B cell (primary cell): ENCODE measurements around the gene OR1I1. TPM values are rescaled to one million over a fixed set of nuclear protein-coding genes. Genes with fewer than 3 reads are reported as not detected.

ENCODE experiments used
- ATAC-seq: fragments of 200-7000 bp; cut with Tn5 transposase; one replicate; pipeline ENCODE4 v1.10.0; 2021; ENCODE audit warnings: low read depth, mild to moderate bottlenecking, moderate number of reproducible peaks, moderate library complexity
- CTCF ChIA-PET: fragments of 350-600 bp; sonication (Branson Sonifier 250); formaldehyde crosslinking; loops from one replicate; lab custom pipeline; 2021; ENCODE audit warnings: antibody characterized with exemption, inconsistent platforms; lab: Charles Lee
- POLR2A ChIA-PET: fragments of 350-600 bp; sonication (Branson Sonifier 250); formaldehyde crosslinking; loops from one replicate; lab custom pipeline; 2021; ENCODE audit warnings: antibody characterized with exemption; lab: Charles Lee
- DNase-seq: peaks from one replicate; pipeline ENCODE4 v3.0.0; 2013
- H2AFZ ChIP-seq: 2 replicates; pipeline ENCODE4 v1.6.1; 2012; ENCODE audit warnings: mild to moderate bottlenecking, low read depth, low read length; ENCODE audit not compliant: insufficient read depth, poor library complexity, severe bottlenecking
- H3K27ac ChIP-seq, 2 donors: 1 replicate in 1 of 2; 2 replicates in 1 of 2; pipeline ENCODE4 v1.5.1; 2012 to 2013; ENCODE audit warnings: low read length in 2 of 2, mild to moderate bottlenecking in 2 of 2, moderate library complexity in 1 of 2
- H3K27me3 ChIP-seq, 4 experiments: fragments of 200-600 bp in 1 of 4; sonication (generic) in 1 of 4; replicated peaks in 1 of 4; 1 replicate in 2 of 4; 2 replicates in 2 of 4; pipeline versions ENCODE4 v1.6.1 to v1.7.0; 2013 to 2016; ENCODE audit warnings: low read length in 3 of 4, mild to moderate bottlenecking in 2 of 4, mixed read lengths in 1 of 4, moderate library complexity in 1 of 4; ENCODE audit not compliant: insufficient read depth in 4 of 4, control insufficient read depth in 3 of 4; ENCODE audit errors: control extremely low read depth in 1 of 4
- H3K36me3 ChIP-seq, 2 experiments: replicated peaks in 1 of 2; 1 replicate in 1 of 2; 2 replicates in 1 of 2; pipeline versions ENCODE4 v1.6.1 to v1.7.1; 2013; ENCODE audit warnings: low read length in 1 of 2; ENCODE audit not compliant: insufficient read depth in 2 of 2, control insufficient read depth in 1 of 2; ENCODE audit errors: control extremely low read depth in 1 of 2, extremely low read depth in 1 of 2
- H3K4me1 ChIP-seq, 2 donors: fragments of 200-600 bp in 1 of 2; sonication (generic) in 1 of 2; 1 replicate in 1 of 2; 2 replicates in 1 of 2; pipeline versions ENCODE4 v1.5.1 to v1.6.1; 2013 to 2017; ENCODE audit warnings: low read length in 2 of 2; ENCODE audit not compliant: control insufficient read depth in 2 of 2, insufficient read depth in 2 of 2
- H3K4me2 ChIP-seq: replicated peaks from 2 replicates; pipeline ENCODE3; 2012; ENCODE audit warnings: mild to moderate bottlenecking, low read depth, low read length; ENCODE audit not compliant: poor library complexity, severe bottlenecking
- H3K4me3 ChIP-seq, 5 experiments: fragments of 200-600 bp in 1 of 5; sonication (generic) in 1 of 5; 1 replicate in 3 of 5; 2 replicates in 2 of 5; pipeline versions ENCODE4 v1.5.1 to v1.7.0; 2011 to 2016; ENCODE audit warnings: low read length in 4 of 5, mild to moderate bottlenecking in 4 of 5, low read depth in 2 of 5, control low read depth in 1 of 5, moderate library complexity in 1 of 5; ENCODE audit not compliant: insufficient read depth in 1 of 5; ENCODE audit errors: control extremely low read depth in 1 of 5, extremely low read depth in 1 of 5
- H3K79me2 ChIP-seq: fragments of 200-600 bp; sonication (generic); one replicate; pipeline ENCODE4 v1.6.0; 2016; ENCODE audit warnings: low read length; ENCODE audit not compliant: control insufficient read depth, insufficient read depth
- H3K9ac ChIP-seq: fragments of 200-600 bp; sonication (generic); 2 replicates; pipeline ENCODE4 v1.6.1; 2017; ENCODE audit warnings: mild to moderate bottlenecking, low read length, moderate library complexity
- H3K9me3 ChIP-seq, 3 donors: one replicate each; pipeline versions ENCODE4 v1.6.1 to v1.7.1; 2013; ENCODE audit warnings: low read length in 2 of 3; ENCODE audit not compliant: control insufficient read depth in 2 of 3, insufficient read depth in 1 of 3; ENCODE audit errors: control extremely low read depth in 1 of 3
- H4K20me1 ChIP-seq: 2 replicates; pipeline ENCODE4 v1.6.0; 2012; ENCODE audit warnings: mild to moderate bottlenecking, low read length; ENCODE audit not compliant: insufficient read depth, control insufficient read depth, poor library complexity, severe bottlenecking
- H3K27ac Mint-ChIP-seq: one replicate; pipeline ENCODE4 v1.8.0; 2021; ENCODE audit warnings: mixed read lengths
- H3K27me3 Mint-ChIP-seq: one replicate; pipeline ENCODE4 v1.8.0; 2021; ENCODE audit warnings: mixed read lengths
- H3K4me1 Mint-ChIP-seq: one replicate; pipeline ENCODE4 v1.8.0; 2021; ENCODE audit warnings: mixed read lengths
- H3K4me3 Mint-ChIP-seq: one replicate; pipeline ENCODE4 v1.8.0; 2021; ENCODE audit warnings: mixed read lengths
- H3K9me3 Mint-ChIP-seq: one replicate; pipeline ENCODE4 v1.8.0; 2022; ENCODE audit warnings: mixed read lengths; ENCODE audit not compliant: insufficient read depth
- CTCF ChIP-seq: fragments of 200-600 bp; IDR thresholded peaks from one replicate; pipeline ENCODE4 v1.8.0; 2022; ENCODE audit warnings: antibody characterized with exemption, mild to moderate bottlenecking
- EZH2 ChIP-seq: IDR thresholded peaks from 2 replicates; pipeline ENCODE4 v1.6.1; 2012; ENCODE audit warnings: borderline replicate concordance, low read depth, mild to moderate bottlenecking, moderate library complexity, low read length; ENCODE audit not compliant: insufficient read depth, poor library complexity, severe bottlenecking
- WGBS: methylation state at CpG from one replicate; pipeline ENCODE4 v1.1.5; 2013; ENCODE audit warnings: missing lambda C conversion rate; ENCODE audit not compliant: insufficient coverage; 5-methylcytosine and 5-hydroxymethylcytosine counted together
- intact Hi-C: fragments of 100-400 bp; cut with micrococcal nuclease; formaldehyde crosslinking; loops from one replicate; pipeline ENCODE4 v1.10.0; 2022
- polyA plus RNA-seq: library from polyadenylated mRNA; depleted of rRNA; stranded (reverse); fragments of >200 nt; gene quantifications from 2 replicates; pipeline ENCODE4 v1.2.3, GENCODE V29; 2012
- total RNA-seq, 2 donors: library from RNA; stranded (reverse); fragments of 120-200 nt in 1 of 2; gene quantifications; 1 replicate in 1 of 2; 2 replicates in 1 of 2; pipeline versions ENCODE4 v1.2.3 to v1.2.4, GENCODE V29; 2013 to 2022

The OR1I1 gene
- total and polyA plus RNA-seq, 2 donors (not counting 1 experiment from before 2014, with no cell fraction given), result not detected

GRCh38 chr19:15109768-15110417, 27.9 kb downstream of the OR1I1 start:
- CTCF ChIA-PET, result no interaction called here
- no peak for TF ChIP-seq CTCF
- TF ChIP-seq EZH2, result no peak
- H3K27ac Mint-ChIP-seq, result no peak overlapping the region
- Histone ChIP-seq H3K27me3 (peaks cover 0 to 33% (median 18%) of the 10 kb centered on the region in 4 experiments), H3K4me1 (peaks cover 13% of the 10 kb centered on the region in 2 donors), H4K20me1 (no peaks in the 10 kb centered on the region), H3K4me3 (no peak overlapping the region), H3K27ac (no peak overlapping the region), H2AFZ (no peak overlapping the region), H3K79me2 (no peaks in the 10 kb centered on the region), H3K9me3 (peaks cover 0 to 18% (median 0%) of the 10 kb centered on the region in 3 donors), H3K9ac (no peak overlapping the region), H3K4me2 (no peak overlapping the region), H3K36me3 (peaks cover 0 to 1% of the 10 kb centered on the region in 2 experiments)
- peaks cover 13% of the 10 kb centered on the region for H3K4me1 Mint-ChIP-seq
- H3K9me3 Mint-ChIP-seq, result no peaks in the 10 kb centered on the region
- no peak overlapping the region for H3K4me3 Mint-ChIP-seq
- WGBS, result 95% methylated on average over 39 of the region's 49 CpGs
- POLR2A ChIA-PET, result no interaction called here
- ATAC-seq (no peak), DNase-seq (no peak)
- H3K27me3 Mint-ChIP-seq, result peaks cover 27% of the 10 kb centered on the region
- intact Hi-C loops, result no loop called here

GRCh38 chr19:15110418-15110815, 28.4 kb downstream of the OR1I1 start:
- Histone ChIP-seq H3K36me3 (peaks cover 0 to 4% of the 10 kb centered on the region in 2 experiments), H3K27me3 (peaks cover 0 to 32% (median 18%) of the 10 kb centered on the region in 4 experiments), H3K27ac (no peak overlapping the region), H3K9me3 (peaks cover 0 to 13% (median 0%) of the 10 kb centered on the region in 3 donors), H3K79me2 (no peaks in the 10 kb centered on the region), H2AFZ (no peak overlapping the region), H3K4me3 (no peak overlapping the region), H3K4me1 (peaks cover 13% of the 10 kb centered on the region in 2 donors), H3K4me2 (no peak overlapping the region), H4K20me1 (no peaks in the 10 kb centered on the region), H3K9ac (no peak overlapping the region)
- Mint-ChIP-seq H3K27ac (no peak overlapping the region), H3K9me3 (no peaks in the 10 kb centered on the region), H3K4me1 (peaks cover 13% of the 10 kb centered on the region), H3K27me3 (peaks cover 23% of the 10 kb centered on the region), H3K4me3 (no peak overlapping the region)
- ATAC-seq (no peak), DNase-seq (no peak)
- POLR2A ChIA-PET, result no interaction called here
- CTCF ChIA-PET, result interaction anchor here (1.2 kb wide), 1 partner anchor 9 kb away, joined by 5 read pairs; no protein-coding TSS in a partner anchor
- WGBS, result 98% methylated on average over 16 of the region's 17 CpGs
- intact Hi-C loops, result no loop called here
- TF ChIP-seq EZH2 (no peak), CTCF (no peak)
